Measurements from ENCODE around the gene ANKRD23.

The ANKRD23 gene

DNA sequence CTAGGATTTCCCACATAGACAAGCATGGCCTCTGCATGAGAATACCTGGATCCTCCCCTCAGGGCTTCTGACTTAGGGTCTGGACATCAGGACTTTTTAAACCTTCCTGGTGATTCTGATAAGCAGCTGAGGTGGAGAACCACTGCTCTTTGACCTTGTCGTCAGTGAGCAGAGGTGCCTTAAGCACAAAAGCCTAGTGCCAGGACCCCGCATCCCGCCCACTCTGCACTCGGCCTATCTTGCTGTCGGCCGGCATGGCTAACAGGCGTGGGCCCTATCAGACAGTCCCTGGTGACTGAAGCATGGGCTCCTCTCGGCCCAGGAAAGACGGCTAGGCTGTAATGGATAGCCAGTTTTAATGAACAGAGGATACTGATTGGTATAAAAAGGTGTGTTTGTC, 6.2 kb downstream of the ANKRD23 start:
- DNase-seq (ENCODE audit: low spot score), result no peak

DNA sequence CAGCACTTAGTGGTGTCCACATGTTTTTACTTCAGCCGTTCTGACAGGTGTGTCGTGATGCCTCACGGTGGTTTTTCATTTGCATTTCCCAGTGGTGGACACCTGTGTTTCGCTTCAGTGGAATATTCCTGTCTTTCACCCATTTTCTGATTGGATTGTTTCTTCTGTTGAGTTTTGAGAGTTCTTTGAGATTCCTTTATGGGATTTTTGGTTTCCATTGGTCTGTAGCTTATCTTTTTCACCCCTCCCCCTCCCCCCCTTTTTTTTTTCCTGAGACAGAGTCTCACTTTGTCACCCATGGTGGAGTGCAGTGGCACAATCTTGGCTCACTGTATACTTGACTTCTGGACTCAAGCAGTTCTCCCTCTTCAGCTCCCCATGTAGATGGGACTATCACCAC, 8.0 kb downstream of the ANKRD23 start:
- no peak for DNase-seq (ENCODE audit: low spot score)

DNA sequence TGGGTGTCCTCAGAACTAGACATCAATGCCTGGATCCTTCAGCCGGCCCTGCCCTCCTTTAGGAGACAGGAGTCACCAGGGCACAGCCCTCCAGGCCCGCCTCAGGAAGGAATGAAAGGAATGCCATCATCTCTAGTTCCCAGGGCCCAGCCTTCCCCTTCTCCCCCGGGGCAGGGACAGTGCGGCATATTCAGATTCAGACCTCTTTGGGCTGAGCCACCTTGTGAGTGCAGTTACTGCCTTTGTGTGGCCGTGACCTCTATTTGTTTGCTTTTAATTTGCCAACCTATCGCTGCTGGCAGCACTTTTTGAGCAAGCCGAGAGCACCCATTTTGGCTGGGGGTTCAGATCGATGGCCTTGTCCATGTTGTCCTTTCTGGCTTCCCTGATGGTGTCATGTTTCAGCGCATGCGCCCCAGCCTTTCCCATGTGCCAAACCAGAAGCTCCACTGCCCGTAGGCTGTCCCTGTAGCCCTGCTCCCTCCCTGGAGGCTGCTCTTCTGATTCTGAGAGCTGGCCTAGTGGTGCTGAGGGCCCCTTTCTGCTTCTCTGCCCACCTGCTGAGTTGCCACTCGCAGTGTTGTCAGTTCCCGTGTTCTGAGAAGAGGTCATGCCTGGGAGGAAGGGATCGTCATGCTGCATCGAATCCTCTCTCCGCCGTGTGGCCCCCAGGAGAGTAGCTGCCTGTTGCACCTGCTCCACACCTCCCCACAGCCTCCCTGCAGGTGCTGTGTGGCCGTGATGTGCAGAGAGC, 10.9 kb downstream of the ANKRD23 start:
- DNase-seq (ENCODE audit: low spot score), result peak; percentile 86

GRCh38 chr2:96832408-96832753, 11.4 kb downstream of the ANKRD23 start:
- no peak for DNase-seq (ENCODE audit: low spot score)

DNA sequence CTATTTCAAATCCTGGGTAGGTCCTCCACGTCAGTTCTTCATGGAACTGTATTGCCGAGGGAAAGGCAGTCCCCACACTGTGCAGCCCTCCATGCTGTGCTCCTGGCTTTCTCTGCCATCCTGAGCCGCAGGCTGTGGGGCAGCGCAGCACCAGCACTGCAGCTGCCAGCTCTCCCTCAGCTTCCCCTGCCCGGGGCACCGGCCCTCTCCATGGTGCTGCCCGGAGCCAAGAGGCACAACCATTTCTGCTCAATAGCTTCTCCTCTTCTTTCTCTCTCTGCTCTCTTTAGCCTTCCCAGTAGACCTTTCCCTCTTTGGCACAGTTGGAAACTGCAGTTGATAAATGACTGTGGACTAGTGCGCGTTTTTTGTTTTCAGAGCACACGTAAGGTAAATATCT, 12.1 kb downstream of the ANKRD23 start:
- DNase-seq (ENCODE audit: low spot score), result peak; percentile 20

DNA sequence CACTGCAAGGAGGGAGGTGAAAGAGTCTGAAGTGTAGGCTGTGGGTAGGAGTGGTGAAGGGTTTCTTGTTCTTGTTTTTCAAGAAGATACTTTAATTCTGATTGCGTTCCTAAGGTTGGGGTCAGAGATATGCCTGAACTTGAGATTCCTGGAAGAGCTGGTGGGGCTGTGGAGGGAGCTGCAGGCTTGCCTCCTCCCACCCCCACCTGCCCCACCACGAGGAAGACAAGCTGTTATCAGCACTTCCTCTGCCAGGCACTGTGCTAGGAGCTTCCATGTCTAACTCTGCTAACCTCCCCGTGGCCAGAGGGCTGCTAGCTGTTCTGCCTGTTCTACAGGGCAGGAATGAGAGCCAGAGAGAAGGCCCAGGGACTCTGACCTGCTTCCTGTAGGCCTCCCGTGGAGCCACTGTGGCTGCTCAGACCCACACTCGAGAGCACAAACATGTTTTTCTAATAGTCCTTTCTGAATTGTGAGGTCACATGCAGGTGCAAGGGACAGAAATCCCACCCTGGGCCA, 13.7 kb downstream of the ANKRD23 start:
- DNase-seq (ENCODE audit: low spot score), result no peak

DNA sequence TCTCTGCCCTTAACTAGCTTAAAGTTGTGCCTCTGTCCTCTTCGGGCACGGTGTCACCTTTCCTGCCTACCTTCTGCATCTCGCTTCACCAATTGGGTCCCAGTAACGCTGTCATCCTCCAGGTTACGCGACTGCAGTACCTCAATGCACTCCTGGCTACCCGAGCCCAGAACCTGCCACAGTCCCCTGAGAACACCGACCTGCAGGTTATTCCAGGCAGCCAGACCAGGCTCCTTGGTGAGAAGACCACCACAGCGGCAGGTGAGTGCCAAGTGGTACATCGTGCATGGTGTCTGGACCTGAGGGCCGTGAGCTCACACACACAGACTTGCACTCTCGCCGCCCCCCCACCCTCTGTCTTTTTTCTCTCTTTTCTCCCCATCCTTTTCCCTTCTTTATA, 14.9 kb downstream of the ANKRD23 start:
- DNase-seq (ENCODE audit: low spot score), result no peak

DNA sequence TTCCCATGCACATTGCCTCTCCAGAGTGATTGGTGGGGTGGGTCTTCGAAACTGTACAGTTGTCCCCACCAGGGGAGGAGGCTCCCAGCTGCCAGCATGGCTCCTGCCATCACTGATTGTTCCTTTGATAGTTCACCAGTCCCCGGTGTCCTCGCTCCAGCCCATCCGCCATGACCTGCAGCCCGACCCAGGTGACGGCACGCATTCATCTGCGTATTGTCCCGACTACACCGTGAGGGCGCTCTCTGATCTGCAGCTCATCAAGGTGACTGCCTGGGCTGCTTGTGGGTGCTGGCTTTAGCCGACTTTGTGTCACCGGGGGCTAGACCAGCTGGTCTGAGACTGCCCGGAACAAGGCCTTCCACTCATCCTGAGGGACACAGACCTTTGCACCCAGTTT, 15.4 kb downstream of the ANKRD23 start:
- DNase-seq (ENCODE audit: low spot score), result no peak

GRCh38 chr2:96826546-96827278, 17.1 kb downstream of the ANKRD23 start:
- DNase-seq (ENCODE audit: low spot score), result no peak

GRCh38 chr2:96825057-96825456, 18.8 kb downstream of the ANKRD23 start:
- no peak for DNase-seq (ENCODE audit: low spot score)

DNA sequence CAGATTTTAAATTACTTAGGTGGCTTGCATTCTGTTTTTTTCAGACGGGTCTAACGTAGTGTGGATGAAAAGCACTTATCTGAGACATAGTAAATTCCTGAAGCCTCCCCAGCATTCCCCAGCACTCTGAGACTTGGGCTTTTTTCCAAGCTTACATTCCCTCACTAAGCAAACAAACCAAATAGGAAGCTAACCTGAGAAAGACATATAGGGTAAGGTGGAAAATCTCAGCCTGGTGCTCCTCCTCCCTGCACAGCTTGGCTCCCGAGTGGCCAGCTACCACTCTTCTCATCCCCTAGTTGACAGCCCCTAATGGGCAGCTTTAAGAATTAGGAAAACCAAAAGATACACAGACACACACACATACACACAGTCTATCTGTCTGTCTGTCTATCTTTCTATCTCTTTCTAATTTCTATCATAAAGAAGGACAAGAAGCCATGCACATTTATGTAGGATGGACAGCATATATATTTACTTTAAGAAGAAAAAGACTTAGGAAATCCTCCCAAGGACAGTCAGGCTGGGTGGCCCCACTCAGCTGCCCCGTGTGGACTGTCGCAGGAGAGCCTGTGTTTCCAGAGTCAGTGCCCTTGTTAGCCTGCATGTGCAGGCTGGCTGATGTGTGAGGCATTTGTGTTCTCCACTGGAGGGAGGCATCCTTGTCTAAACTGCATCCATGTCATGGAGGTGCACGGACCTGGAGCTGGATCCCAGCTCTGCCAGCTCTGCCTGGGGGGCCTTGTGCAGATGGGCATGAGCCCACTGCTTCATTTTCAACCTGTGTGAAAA, 19.5 kb downstream of the ANKRD23 start:
- peak; percentile 22 for DNase-seq (ENCODE audit: low spot score)

DNA sequence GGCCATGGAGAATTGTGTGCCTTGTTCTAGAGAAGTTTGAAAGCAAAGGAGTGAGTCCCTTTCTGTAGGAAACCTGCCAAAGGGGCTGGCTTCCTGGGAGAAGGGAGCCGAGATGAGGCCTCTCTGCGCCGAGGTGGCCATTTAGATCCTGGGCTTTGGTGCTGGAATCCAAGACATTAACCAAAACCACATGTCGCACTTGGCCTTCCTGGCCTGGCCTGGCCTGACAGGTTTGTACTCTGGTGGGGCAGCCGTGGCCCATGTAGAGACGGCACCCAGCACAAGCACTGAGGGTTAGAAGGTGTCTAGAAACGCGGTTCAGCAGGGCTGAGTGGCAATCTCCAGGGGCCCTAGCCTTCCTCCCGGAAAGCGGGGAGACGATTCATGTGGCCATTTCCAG, 20.6 kb downstream of the ANKRD23 start:
- peak; percentile 37 for DNase-seq (ENCODE audit: low spot score)

DNA sequence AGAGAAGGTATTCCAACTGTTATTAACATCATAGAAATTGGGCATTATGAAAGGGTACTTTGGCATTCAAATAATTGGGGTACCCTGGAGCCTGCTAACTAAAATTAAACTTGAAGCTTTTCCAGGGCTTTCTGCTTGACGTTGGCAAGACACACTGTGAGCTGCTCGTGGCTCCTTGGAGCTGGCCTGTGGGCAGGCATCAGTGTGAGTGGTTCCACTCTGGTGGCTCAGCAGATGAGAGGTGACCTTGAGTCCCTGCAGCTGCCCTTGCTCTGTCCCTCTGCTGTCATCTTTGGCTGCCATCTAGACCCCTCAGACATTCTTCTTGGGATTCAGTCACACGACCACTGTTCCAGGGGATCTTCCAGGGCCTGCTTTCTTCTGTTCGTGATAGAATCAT, 21.0 kb downstream of the ANKRD23 start:
- DNase-seq (ENCODE audit: low spot score), result no peak

DNA sequence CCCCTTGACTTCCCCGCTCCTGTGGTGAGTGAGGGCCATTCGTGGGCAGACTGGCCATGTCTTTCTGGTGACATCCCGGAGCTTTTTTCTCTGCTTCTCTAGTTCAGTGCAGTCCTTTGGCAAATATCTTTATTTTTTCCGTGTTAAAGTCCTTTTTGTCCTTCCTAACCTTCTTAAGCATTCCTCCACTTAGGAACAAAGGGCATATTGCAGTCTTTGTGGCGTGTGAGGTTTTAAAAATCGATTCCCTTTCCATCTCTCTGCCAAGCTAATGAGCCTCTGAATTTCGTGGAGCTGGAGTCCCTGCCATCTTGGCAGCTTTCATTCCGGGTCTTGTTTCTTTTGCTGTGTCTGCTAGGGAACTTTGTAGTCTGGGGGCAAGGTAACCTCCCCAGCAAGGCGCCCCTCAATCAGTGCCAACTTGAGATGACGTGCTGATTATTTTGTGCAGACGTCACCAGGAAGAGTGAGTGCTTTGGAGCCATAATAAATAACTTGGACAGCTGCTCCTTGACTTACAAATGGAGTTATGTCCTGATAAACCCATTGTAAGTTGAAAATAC, 22.6 kb downstream of the ANKRD23 start:
- no peak for DNase-seq (ENCODE audit: low spot score)

GRCh38 chr2:96819876-96820511, 23.8 kb downstream of the ANKRD23 start:
- no peak for DNase-seq (ENCODE audit: low spot score)

GRCh38 chr2:96819128-96819875, 24.5 kb downstream of the ANKRD23 start:
- no peak for DNase-seq (ENCODE audit: low spot score)

- no peak for DNase-seq (ENCODE audit: low spot score)
Observed at GRCh38 chr2:96817882-96818281, 25.9 kb downstream of the ANKRD23 start.

GRCh38 chr2:96816836-96817702, 26.8 kb downstream of the ANKRD23 start:
- peak; percentile 15 for DNase-seq (ENCODE audit: low spot score)

DNA sequence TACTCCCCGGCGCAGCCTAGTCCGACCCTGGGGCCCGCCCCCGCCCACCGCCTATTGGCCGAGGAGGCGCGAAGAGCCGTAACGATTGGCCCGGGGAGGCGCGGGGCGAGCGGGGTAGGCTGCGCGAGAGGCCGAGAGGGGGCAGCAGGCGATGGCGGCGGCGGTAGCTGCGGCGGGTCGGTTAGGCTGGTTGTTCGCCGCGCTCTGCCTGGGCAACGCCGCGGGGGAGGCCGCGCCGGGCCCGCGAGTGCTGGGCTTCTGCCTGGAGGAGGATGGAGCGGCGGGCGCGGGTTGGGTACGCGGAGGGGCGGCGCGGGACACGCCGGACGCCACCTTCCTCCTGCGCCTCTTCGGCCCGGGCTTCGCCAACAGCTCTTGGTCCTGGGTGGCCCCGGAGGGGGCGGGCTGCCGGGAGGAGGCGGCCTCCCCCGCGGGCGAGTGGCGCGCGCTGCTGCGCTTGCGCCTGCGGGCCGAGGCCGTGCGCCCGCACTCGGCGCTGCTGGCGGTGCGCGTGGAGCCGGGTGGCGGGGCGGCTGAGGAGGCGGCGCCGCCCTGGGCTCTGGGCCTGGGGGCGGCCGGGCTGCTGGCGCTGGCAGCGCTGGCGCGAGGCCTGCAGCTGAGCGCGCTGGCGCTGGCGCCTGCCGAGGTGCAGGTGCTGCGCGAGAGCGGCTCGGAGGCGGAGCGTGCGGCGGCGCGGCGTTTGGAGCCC, 27.5 kb downstream of the ANKRD23 start, which contains the start of gene CNNM3:
TSS of gene CNNM3 (plus strand) at position 142 of the 709 bp plus-strand sequence. CDS start at position 152, 10 bp downstream.
- DNase-seq (ENCODE audit: low spot score), result peak; percentile 99
